GM12878 (cell line): ENCODE data around the gene EPAS1.

ENCODE experiments used
- EZH2 ChIP-seq: IDR thresholded peaks from 2 replicates; pipeline ENCODE4 v1.6.1; 2012; ENCODE audit warnings: low read depth, mild to moderate bottlenecking, control low read depth, inconsistent platforms, low read length, borderline replicate concordance; ENCODE audit not compliant: control insufficient read depth
- KLF5 ChIP-seq: fragments of 450-650 bp; IDR thresholded peaks from 2 replicates; pipeline ENCODE4 v1.6.1; 2014; ENCODE audit warnings: mild to moderate bottlenecking; ENCODE audit not compliant: partially characterized antibody
- NFIC ChIP-seq: IDR thresholded peaks from 2 replicates; pipeline ENCODE4 v1.6.1; 2012; ENCODE audit warnings: low read depth, mild to moderate bottlenecking, inconsistent platforms, low read length, moderate library complexity
- POLR2A ChIP-seq: IDR thresholded peaks from 2 replicates; pipeline ENCODE4 v1.6.1; 2011; ENCODE audit warnings: low read depth, mild to moderate bottlenecking, low read length
- POLR2AphosphoS2 ChIP-seq: IDR thresholded peaks from 2 replicates; pipeline ENCODE4 v1.6.1; 2011; ENCODE audit warnings: low read depth, mild to moderate bottlenecking, low read length, improper control_type of control experiment, moderate library complexity
- RFX5 ChIP-seq: IDR thresholded peaks from 2 replicates; pipeline ENCODE4 v1.6.1; 2011; ENCODE audit warnings: low read depth, low read length, improper control_type of control experiment
- SIX5 ChIP-seq: IDR thresholded peaks from 2 replicates; pipeline ENCODE4 v1.6.1; 2011; ENCODE audit warnings: mild to moderate bottlenecking, low read depth, low read length, moderate library complexity; ENCODE audit not compliant: severe bottlenecking
- TCF12 ChIP-seq: IDR thresholded peaks from 2 replicates; pipeline ENCODE4 v1.6.1; 2011; ENCODE audit warnings: low read depth, mild to moderate bottlenecking, low read length
- ZNF274 ChIP-seq: IDR thresholded peaks from one replicate; pipeline ENCODE4 v1.8.0; 2011; ENCODE audit not compliant: insufficient read length, insufficient read depth
- TF ChIP-seq, protein P1 (sequence below), 3 experiments: IDR thresholded peaks in 2 of 3; conservative IDR thresholded peaks in 1 of 3; 2 replicates each; pipeline ENCODE4 v1.5.1; 2011; ENCODE audit warnings: low read depth in 3 of 3, low read length in 3 of 3, mild to moderate bottlenecking in 3 of 3, control low read depth in 2 of 3, moderate library complexity in 2 of 3, inconsistent platforms in 1 of 3, mixed read lengths in 1 of 3; ENCODE audit not compliant: control insufficient read depth in 2 of 3, insufficient read depth in 1 of 3; ENCODE audit errors: extremely low read depth in 1 of 3
- TF ChIP-seq, protein P2 (sequence below): fragments of 450-650 bp; IDR thresholded peaks from 2 replicates; pipeline ENCODE4 v1.6.1; 2017; ENCODE audit warnings: mild to moderate bottlenecking

DNA sequence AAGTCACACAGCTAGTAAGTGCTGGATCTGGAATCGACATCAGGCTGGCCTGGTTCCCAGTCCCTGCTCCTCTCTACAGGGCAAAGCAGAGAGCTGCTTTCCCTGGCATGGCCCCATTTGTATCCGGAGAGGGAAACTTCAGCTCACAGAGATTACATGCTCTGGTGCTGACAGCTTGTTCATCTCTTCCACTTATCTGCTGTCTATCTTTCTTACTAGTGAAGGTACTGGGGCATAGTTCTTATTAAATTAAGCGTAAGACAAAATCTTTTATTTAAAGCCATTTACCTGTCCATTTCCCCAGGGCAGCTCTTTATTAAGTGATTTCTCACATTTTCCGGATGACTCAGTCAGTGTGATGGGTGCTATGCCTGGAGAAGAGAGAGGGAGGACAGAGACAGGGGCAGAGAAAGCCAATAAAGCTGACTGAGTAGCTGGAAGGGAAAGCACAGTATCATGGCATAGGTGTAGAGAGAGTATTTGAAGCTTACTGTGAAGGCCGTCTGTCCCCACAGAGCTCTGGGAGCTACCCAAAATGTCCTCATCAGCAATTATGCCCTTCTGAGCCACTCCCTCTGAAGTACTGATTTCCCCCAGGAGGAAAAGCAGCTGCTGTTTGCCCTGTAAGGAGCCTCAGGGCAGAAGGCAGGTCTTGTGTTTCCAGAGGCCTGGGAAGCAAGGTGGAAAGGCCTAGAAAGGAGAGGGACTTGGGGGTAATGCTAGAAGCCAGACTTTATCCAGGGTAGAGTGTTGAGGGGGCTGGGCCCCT, 44.1 kb upstream of the EPAS1 start:
- TF ChIP-seq EZH2, result no peak
- TF ChIP-seq, protein P1, sequence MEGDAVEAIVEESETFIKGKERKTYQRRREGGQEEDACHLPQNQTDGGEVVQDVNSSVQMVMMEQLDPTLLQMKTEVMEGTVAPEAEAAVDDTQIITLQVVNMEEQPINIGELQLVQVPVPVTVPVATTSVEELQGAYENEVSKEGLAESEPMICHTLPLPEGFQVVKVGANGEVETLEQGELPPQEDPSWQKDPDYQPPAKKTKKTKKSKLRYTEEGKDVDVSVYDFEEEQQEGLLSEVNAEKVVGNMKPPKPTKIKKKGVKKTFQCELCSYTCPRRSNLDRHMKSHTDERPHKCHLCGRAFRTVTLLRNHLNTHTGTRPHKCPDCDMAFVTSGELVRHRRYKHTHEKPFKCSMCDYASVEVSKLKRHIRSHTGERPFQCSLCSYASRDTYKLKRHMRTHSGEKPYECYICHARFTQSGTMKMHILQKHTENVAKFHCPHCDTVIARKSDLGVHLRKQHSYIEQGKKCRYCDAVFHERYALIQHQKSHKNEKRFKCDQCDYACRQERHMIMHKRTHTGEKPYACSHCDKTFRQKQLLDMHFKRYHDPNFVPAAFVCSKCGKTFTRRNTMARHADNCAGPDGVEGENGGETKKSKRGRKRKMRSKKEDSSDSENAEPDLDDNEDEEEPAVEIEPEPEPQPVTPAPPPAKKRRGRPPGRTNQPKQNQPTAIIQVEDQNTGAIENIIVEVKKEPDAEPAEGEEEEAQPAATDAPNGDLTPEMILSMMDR (IDR thresholded peaks at IDR 0.05 in 2 of 3, conservative IDR thresholded peaks at IDR 0.05 in 1 of 3; ENCODE audit: control insufficient read depth in 2 of 3, extremely low read depth in 1 of 3, insufficient read depth in 1 of 3, low read depth in 3 of 3, low read length in 3 of 3), result no peak
- TF ChIP-seq KLF5, result no peak
- TF ChIP-seq NFIC, result no peak
- TF ChIP-seq POLR2A, result no peak
- TF ChIP-seq SIX5, result no peak
- TF ChIP-seq POLR2AphosphoS2, result no peak
- TF ChIP-seq ZNF274, result no peak
- TF ChIP-seq, protein P2, sequence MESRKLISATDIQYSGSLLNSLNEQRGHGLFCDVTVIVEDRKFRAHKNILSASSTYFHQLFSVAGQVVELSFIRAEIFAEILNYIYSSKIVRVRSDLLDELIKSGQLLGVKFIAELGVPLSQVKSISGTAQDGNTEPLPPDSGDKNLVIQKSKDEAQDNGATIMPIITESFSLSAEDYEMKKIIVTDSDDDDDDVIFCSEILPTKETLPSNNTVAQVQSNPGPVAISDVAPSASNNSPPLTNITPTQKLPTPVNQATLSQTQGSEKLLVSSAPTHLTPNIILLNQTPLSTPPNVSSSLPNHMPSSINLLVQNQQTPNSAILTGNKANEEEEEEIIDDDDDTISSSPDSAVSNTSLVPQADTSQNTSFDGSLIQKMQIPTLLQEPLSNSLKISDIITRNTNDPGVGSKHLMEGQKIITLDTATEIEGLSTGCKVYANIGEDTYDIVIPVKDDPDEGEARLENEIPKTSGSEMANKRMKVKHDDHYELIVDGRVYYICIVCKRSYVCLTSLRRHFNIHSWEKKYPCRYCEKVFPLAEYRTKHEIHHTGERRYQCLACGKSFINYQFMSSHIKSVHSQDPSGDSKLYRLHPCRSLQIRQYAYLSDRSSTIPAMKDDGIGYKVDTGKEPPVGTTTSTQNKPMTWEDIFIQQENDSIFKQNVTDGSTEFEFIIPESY, result no peak
- TF ChIP-seq TCF12, result no peak
- no peak for TF ChIP-seq RFX5
